ENCODE data around the gene RAB26.
"Not testable (repeated sequence)": the region's sequence is repeated elsewhere in the genome, so short reads cannot be mapped to it uniquely, and the experiment has no call there.

The RAB26 gene, protein sequence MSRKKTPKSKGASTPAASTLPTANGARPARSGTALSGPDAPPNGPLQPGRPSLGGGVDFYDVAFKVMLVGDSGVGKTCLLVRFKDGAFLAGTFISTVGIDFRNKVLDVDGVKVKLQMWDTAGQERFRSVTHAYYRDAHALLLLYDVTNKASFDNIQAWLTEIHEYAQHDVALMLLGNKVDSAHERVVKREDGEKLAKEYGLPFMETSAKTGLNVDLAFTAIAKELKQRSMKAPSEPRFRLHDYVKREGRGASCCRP

DNA sequence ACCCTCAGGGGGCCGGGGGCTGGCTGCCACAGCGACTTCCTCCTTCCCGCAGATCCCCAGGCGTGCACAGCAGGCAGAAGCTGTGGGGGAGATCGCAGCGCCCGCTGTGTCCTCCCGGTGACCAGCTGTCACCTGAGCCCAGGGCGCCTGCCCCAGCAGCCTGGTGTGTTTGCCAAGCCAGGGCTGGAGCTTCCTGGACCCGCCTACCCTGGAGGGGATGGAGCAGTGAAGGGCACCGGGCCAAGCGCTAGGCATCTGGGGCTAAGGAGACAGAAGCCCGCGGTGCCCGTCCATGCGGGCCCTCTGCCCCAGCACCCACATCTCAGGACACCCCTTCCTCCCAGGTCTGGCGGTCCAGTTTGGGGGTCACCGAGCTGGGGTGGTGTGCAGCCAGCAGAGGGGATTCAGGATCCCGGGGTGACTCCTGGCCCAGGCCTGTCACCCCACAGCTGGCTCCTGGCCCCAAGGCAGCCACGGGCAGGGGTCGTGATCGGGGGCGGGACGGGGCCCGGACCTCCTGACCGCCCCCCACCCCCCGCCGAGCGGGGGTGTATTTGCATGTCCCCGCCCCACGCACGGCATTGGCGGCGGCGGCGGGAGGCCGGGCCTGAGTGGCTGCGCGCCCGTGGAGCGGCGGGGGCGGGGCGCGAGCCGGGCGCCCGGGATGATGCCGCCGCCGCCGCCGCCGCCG, at the start of gene RAB26:
Gene RAB26 (plus strand): TSS at position 645 of the 691 bp plus-strand sequence. CDS start 159 bp downstream, outside the sequence.
- no peak for DNase-seq (ENCODE audit: low read depth)

DNA sequence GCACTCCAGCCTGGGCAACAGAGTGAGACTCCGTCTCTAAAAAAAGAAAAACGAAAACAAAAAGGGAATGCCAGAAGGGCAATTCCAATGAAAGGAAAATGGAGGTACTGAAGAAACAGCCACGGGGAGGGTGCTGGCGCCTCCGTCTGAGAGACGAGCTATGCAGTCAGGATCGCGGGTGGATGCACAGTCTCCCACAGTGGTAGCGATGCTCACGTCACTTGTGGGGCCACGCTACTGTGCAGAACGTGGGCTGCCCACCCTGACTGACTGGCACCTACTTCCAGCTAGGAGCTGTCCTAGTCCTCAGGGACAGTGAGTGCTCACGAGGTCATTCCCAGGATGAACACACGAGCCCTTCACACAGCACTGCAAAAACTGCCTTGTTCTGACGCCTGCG, 46.8 kb upstream of the RAB26 start:
- DNase-seq (ENCODE audit: low read depth) = not testable (repeated sequence)

DNA sequence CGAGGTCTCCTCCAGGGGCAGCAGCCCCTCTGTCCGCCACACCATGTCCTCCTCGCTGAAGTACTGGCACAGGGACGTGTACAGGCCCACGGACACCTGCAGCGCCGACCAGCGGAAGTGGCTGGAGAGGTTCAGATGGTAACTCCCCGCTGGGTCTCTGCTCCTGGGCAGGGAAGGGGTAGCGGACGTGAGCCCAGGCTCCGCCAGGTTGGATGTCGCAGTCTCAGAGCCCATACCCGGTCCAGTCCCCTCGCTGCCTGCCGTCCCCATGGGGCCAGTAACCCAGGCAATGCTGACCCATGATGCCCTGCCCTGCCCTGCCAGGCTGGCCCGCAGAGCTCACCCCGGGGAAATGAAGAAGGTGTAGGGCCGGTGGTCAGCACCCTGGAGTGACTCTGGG, 46.0 kb upstream of the RAB26 start:
- DNase-seq (ENCODE audit: low read depth) = no peak

DNA sequence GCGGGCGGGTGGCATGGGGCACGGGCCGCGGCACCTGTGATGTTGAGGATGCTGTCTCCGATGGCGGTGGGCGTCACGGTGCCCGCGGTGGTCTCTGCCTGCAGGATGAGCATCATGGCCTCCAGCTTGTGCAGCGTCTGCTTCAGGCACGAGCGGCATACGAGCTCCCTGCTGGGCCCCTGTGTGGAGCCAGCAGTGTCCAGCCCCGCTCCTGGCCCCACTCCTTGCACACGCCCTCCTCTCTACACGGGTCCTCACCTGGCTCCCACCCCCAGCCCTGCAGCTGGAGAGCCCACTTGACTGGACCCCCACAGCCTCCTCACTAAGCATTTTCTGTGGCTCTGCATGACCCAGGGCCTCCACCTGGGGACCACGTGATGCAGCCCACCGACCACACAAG, 44.0 kb upstream of the RAB26 start:
- not testable (repeated sequence) for DNase-seq (ENCODE audit: low read depth)

DNA sequence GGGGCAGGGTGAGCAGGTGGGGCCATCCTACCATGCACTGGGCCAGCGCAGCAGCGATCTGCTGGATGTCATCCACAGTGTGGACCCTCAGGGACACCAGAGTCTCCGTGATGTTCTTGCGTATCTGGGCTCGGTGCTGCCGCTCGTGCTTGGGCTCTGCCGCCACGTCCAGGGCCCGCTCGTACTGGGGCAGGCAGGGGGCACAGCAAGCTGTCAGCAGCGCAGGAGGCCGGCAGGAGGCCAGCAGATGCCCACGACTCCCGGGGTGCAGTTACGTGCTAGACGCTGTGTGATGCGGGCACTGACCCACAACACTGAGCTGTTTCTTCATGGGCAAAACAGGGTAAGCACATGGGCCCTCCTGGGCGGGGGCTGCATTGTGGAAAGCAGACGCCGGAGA, 43.1 kb upstream of the RAB26 start:
- not testable (repeated sequence) for DNase-seq (ENCODE audit: low read depth)

DNA sequence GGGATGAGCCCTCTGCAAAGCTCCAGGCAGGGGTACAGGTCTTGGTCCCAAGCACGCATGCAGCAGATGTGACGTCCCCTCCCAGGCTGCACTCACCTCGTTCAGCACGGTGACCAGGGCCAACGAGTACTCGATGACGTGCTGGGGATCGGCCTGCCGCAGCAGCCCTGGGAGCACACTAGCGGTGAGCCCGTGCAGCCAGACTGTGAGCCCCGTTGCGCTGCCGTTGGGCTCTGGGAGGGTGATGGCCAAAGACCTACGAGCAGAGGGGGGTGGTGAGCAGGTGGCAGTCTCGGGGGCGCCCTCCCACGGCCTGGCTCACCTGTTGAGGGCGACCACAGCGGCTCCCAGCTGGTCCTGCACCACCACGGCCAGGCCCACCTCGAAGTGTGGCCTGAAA, 42.7 kb upstream of the RAB26 start:
- DNase-seq (ENCODE audit: low read depth) = not testable (repeated sequence)

DNA sequence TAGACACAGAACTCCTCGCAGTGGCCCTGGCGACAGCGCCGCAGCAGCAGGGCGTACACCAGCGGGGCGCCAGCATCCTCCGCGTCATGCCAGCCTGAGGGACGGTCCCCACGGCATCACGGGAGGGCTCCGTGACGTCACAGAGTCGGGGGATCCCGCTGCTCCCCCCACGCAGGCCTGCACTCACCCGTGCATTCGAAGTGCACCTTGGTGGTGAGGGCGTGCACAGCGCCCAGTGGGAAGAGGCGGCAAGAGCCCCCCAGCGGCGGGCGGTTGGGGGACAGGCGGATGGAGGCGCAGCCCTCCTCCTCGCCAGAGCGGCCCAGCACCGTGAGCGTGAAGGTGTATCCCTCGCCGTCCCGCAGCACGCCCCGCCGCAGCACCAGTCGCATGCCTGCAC, 42.2 kb upstream of the RAB26 start:
- DNase-seq (ENCODE audit: low read depth) = not testable (repeated sequence)

DNA sequence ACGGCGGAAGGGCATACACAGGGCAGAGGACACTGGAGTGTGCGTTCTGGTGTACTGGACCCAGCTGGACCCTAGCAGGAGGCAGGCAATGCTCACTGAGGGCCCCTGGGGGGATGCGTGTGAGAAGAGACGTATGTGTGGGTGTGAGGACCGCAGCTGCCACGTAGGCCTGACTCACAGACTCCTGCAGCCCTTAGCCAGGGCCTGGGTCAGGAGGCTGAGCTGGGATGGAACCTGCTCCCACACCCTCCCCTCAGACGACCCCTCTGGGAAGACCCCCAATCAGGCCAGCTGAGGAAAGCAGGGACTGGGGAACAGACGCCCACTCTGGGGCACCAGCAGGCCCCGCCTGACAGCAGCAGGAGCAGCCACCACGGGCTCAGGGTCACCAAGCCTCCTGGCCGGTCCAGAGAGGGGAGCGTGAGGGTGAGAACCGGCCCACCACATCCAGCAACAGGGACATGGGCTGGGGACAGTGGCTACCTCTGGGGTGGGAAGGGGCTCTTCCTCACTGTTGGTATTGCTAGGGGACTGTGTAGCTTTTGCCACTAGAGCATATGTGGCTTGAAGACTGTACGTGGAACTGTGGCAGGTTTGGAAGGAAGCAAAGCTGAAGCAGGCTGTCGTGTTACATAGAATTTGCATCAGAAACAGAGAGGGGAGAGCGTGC, 41.2 kb upstream of the RAB26 start:
- not testable (repeated sequence) for DNase-seq (ENCODE audit: low read depth)

DNA sequence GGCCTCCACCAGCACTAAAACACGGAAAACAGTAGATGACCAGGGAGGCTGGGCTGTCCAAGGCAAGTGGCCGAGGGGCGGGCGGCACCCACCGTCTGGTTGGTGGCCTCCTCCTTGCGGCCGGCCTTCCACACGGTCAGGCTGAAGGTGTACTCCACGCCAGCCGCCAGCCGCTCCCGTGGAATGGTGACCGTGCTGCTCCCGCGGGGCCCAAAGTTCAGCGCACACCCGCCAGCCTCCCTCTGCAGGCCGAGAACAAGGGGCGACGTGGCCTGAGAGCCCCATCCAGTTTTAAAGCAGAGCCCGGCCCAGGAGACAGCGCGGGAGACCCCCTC, 40.7 kb upstream of the RAB26 start:
- not testable (repeated sequence) for DNase-seq (ENCODE audit: low read depth)

DNA sequence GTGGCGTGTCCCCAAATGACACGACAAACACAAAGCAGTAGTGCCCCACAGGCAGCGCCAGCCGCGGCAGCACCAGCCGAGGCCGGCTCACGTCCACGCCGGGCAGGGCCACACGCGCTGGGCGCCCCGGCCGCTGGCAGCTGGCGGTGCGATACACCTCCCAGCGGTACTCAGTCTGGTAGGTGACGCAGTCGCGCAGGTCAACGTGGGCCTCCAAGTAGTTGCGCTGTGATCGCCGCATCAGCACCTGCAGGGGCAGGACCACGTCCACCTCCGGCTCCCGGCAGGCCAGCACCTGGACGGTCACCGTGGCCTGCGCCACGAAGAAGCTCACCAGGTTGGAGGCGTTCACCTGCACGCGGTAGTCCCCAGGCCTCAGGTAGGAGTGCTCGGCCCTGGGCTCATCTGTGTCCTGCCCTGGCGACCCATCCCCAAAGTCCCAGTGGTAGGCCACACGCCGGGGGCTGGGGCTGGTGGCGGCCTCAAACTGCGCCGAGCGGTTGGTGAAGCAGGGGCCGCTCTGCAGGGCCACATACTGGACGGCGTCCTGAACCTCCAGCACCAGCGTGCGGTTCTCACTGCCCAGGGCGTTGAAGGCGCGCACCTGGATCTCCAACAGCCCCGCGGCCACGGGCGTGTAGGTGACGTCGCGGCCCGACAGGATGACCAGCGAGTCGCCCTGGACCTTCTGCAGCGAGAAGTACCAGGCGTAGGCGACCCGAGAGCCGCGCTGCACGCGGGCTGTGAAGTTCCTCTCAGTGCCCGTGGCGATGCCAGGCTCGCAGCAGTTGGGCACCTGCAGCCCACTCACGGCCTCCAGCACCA, 39.8 kb upstream of the RAB26 start:
- not testable (repeated sequence) for DNase-seq (ENCODE audit: low read depth)

DNA sequence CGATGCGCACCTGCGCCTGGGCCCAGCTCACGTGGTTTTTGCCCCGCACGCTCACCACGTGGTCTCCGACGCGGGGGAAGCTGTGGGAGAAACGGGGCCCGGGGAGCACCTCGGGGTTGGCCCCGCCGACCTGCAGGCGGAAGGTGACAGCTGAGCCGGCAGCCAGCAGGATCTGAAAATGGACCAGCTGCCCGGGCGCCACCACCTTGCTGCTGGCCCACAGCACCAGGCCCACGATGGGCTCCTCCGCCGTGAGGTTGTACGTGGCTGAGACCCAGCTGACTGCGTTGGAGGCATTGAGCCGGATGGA, 39.2 kb upstream of the RAB26 start:
- not testable (repeated sequence) for DNase-seq (ENCODE audit: low read depth)

DNA sequence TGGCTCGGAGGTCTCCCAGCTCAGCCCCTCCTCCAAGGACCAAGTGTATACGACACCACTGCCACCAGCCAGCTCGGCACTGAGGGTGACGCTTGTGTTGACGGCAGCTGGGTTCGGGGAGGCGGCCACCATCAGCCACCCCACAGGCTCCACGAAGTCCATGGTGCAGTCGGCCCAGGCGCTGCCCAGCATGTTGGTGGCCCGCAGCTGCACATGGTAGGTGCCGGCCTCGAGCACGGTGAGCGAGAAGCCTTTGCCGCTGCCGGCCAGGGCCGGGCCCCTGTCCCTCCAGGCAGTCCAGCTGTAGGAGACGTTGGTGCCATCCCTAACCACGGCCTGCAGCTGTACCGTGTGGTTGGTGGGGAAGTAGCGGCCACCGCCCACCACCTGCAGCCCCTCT, 38.6 kb upstream of the RAB26 start:
- not testable (repeated sequence) for DNase-seq (ENCODE audit: low read depth)

DNA sequence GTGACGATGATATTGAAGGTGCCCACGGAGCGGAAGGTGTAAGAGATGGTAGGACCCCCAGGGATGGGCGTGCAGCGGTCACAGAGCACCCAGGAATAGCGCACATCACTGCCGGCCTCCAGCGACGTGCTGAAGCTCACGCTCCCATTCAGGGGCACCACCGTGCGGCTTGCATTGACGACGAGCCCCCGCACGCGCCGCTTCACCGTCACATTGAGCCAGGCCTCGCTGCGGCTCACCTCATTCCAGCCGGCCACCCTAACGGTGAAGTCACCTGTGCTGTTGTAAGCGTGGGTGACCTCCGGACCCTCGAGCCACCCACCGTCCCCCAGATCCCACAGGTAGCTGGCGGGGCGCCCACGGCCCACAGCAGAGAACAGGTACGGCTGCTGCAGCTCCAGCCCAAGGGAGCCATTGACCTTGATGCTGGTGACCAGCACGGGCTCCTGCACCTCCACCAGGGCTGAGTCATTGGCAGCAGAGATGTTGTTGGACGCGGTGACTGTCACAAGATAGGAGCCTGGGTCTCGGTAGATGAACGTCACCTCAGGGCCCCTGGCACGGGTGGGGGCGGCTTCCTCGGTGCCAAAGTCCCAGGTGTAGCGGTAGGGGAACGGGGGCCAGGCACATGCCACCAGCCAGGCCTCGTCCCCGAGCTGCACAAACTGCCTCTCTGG, 38.0 kb upstream of the RAB26 start:
- not testable (repeated sequence) for DNase-seq (ENCODE audit: low read depth)

DNA sequence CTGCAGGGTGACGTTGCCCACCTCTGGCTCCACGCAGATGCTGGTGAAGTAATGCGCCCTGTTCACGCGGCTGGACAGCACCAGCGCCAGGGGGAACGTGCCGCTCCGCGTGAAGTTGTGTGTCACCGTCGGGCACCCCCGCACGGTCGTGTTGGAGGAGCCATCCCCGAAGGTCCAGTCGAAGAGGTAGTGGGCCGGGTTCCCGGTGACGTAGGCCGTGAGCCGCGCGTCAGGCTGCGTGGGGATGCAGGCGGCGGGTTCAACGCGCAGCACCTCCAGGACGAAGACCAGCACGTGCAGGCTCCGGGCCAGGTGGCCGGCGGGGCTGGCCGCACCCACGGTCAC, 37.4 kb upstream of the RAB26 start:
- not testable (repeated sequence) for DNase-seq (ENCODE audit: low read depth)

DNA sequence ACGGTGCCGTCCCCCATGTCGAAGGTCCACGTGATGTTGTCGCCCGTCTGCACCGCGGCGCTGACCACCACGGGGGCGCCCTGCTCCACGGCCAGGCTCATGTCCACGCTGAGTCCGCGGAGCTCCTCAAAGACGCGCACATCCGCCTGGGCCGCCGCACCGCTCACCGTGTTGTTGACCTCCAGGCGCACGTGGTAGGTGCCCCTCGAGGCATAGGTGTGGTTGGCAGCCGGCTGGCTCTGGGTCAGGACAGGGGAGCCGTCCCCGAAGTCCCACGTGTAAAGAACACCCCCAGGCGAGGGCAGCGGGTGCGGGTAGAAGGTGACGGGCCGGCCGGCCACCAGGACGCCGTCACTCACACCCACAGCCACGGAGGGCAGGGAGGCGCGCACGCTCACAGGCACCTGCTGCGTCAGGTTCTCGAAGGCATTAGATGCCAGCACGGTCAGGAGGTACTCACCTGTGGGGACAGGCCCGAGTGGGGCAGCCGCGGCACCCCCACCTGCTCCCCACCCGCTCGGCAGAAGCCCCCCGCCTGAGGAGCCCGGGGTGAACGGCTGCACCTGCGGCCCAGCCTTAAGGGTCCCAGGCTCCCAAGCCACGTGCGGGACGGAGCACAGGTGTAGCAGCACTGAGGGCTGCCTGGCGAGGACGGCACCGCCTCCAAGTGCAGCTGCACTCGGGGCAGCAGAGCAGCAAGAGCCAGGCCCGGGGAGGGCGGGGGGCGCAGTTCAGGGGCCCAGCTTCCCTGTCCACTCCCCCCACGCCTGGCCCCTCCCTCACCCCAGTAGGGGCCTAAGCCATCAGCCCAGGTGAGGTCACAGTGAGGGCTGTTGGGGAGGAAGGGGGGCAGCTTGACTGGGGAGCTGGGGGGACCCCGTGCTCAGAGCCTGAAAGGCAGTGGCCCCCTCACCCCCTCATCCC, 36.8 kb upstream of the RAB26 start:
- DNase-seq (ENCODE audit: low read depth) = not testable (repeated sequence)

DNA sequence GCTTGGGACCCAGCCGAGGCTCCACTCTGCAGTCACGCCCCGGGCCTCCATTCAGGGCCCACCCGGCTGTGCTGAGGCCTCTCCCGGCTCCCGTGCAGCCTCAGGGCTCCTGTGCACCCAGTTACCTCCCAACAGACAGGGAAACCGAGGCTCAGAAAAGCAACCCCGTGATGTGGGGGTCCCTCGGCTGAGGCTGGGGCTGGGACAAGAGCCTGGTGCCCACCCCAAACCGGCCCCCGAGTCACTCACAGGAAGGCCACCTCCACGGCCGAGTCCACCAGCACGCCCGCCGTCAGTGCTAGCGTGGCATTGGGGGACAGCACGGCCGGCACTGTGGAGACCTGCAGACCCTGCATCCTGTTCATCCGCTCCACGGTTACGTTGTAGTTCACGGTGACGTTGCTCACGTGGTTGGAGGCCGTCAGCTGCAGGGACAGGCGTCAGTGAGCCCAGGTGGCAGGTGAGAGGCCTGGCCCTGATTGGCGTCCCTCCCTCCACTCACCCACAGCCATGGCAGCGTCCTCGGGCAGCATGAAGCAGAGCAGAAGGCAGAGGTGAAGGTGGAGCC, 35.8 kb upstream of the RAB26 start:
- DNase-seq (ENCODE audit: low read depth) = not testable (repeated sequence)

DNA sequence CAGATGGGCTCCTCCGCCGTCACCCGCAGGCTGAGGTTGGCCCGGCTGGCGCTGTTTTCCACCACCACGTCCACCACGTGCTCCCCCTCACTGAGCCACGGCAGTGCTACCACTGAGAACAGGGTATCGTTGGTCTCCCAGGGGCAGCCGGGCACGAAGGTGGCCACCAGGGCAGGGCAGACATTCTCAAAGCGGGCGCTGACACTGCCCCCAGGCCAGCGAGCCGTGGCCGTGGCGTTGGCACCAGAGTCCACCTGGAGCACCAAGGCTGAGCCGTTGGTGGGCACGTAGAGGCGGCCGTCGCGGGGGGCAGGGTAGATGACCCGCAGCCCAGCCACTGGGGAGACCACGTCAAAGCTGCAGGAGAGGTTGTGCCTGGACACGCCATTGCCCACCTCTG, 34.2 kb upstream of the RAB26 start:
- DNase-seq (ENCODE audit: low read depth) = not testable (repeated sequence)

DNA sequence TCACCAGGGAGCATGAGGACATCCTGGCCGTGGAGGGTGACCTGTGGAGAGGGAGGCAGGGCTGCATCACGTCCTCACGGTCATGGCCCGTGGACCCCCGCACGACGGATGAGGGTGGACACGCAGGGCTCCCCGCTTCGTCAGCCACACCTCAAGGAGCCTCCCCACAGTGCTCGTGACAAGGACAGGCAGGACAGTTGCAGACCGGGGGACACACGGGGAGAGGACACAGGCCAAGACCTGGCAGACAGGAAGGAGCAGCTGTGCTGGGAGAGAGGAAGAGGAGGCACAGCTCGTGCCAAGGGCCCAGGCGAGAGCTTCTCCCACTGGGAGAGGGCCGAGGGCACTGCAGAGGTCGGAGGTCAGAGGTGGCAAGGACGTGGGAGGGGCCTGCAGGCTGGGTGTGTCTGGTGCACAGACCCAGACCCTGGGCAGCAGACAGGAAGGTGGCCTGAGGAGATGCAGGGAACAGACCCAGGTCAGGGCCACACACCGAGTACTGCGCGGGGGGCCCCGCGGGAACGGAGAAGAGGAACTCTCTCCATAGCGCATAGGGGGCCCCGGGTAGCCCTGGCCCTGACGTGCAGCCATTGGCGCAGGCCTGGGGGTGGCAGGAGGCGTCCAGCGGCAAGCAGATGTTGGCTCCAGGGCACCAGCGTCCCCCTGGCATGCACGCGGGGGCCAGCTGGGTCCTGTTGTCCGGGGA, 33.4 kb upstream of the RAB26 start:
- DNase-seq (ENCODE audit: low read depth) = not testable (repeated sequence)

DNA sequence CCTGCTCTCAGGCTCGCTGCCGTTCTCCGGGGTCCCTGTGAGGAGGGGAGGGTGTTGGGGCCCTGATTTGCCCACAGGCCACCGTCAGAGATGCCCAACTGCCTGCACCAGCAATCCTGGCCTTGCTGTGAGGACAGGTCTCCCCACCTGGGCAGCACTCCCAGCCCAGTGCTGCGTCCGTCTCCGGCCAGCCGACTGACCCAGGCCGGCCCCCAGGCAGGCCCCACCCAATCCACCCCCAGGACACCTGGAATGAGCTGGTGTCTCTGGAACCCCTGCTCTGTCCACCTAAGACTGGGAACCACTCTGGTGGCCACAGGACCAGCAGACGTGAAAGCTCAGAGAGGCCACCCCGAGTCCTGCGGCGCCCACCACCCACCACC, 32.8 kb upstream of the RAB26 start:
- DNase-seq (ENCODE audit: low read depth) = no peak

DNA sequence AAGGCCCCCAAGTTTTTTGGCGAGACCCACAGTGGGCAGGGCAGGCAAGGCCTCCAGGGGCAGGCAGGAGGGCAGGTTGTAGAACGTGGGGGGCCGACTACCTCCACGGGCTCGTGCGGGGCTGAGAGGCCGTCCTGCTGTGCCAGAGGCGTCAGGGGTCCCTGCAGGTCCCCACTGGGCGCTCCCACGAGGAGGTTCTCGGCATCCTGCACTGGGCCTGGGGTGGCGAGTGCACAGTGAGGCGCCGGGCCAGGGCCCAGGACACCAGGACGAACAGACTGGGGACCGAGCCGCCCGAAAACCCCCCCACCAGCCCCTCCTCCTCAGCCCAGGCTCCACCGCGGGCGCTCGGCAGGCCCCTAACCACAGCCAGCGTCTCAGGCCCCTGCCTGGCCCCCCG, 32.0 kb upstream of the RAB26 start:
- DNase-seq (ENCODE audit: low read depth) = not testable (repeated sequence)

All from HS-27A (cell line).